Measurements from ENCODE around the gene RAB3D. TPM values are rescaled to one million over a fixed set of nuclear protein-coding genes. Genes with fewer than 3 reads are reported as not detected.
"Not testable (repeated sequence)": the region's sequence is repeated elsewhere in the genome, so short reads cannot be mapped to it uniquely, and the experiment has no call there.

The RAB3D gene
- total RNA-seq, 2 donors from 2014 or later = 47.1 to 51.6 TPM

GRCh38 chr19:11356074-11356397, 16.6 kb upstream of the RAB3D start:
- Histone ChIP-seq H3K4me3 (no peak overlapping the region), H3K4me1 (peaks cover 18% of the 10 kb centered on the region), H3K27me3 (no peaks in the 10 kb centered on the region), H3K27ac (no peak overlapping the region), H3K36me3 (replicated peaks in 1 of 2; ENCODE audit: insufficient read depth in 1 of 2, low read depth in 2 of 2) (no peaks in the 10 kb centered on the region), H3K9me3 (no peaks in the 10 kb centered on the region)
- DNase-seq = no peak
- TF ChIP-seq, protein P1, sequence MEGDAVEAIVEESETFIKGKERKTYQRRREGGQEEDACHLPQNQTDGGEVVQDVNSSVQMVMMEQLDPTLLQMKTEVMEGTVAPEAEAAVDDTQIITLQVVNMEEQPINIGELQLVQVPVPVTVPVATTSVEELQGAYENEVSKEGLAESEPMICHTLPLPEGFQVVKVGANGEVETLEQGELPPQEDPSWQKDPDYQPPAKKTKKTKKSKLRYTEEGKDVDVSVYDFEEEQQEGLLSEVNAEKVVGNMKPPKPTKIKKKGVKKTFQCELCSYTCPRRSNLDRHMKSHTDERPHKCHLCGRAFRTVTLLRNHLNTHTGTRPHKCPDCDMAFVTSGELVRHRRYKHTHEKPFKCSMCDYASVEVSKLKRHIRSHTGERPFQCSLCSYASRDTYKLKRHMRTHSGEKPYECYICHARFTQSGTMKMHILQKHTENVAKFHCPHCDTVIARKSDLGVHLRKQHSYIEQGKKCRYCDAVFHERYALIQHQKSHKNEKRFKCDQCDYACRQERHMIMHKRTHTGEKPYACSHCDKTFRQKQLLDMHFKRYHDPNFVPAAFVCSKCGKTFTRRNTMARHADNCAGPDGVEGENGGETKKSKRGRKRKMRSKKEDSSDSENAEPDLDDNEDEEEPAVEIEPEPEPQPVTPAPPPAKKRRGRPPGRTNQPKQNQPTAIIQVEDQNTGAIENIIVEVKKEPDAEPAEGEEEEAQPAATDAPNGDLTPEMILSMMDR (IDR thresholded peaks at IDR 0.05) = no peak
- no peak for TF ChIP-seq POLR2A (IDR thresholded peaks at IDR 0.05)
- 78 to 80% methylated on average over 2 to 6 of the region's 6 CpGs for WGBS, 2 donors
- ATAC-seq = no peak
- intact Hi-C loops (cut with DNase I) = no loop called here

DNA sequence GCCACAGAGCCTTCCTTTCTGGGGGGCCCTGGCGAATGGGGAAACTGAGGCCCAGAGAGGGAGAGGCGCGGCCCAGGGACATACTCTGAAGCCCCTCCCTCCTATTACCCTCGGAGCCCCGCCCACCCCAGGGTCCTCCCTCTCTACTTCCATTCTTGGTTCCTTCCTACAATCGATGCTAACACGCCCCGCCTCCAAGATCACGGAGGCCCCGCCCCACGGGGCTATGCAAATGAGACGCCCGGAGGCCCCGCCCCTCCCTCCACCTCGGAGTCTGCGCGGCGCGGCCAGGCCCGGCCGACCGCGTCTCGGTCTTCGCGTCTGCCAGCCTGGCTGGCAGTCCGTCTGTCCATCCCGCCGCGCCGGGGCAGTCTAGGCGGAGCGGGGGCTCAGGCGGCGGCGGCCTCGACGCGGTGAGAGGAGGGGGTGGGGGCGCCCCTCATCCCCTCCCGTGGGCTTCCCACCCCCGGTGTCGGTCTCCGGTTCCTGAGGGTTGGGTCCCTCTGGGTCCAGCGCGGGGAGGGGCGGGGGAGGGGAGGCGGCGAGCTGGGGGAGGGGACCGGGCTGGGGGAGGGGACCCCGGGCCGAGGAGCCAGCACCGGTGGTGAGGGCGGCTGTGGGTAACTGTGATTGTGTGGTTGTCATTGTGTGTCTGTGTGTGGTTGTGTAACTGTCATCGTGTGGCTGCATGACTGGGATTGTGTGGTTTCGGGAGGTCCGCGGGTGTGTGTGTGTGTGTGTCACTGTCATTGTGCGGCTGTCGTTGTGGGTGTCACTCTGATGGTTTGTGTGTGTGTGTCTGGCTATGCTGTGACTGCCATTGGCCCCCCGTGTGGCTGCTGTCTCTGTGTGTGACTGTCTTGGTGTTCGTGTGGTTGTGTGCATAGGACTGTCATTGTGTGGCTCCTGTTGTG, 16.0 kb upstream of the RAB3D start, which contains the start of gene PLPPR2:
Gene PLPPR2, plus strand, starts transcription at position 273 of the 914 bp plus-strand sequence. CDS start 2,242 bp downstream, outside the sequence.
- intact Hi-C loops (cut with DNase I) = no loop called here
- 4 to 20% methylated on average over 3 to 47 of the region's 62 CpGs for WGBS, 2 donors
- H3K36me3 ChIP-seq (replicated peaks in 1 of 2; ENCODE audit: insufficient read depth in 1 of 2, low read depth in 2 of 2) = no peaks in the 10 kb centered on the region
- peak within 1 kb of the TSS in 2 of 4 donors; percentile 19 to 25 for H3K27ac ChIP-seq
- TF ChIP-seq, protein P1 (IDR thresholded peaks at IDR 0.05) = no peak
- peak; percentile 22 to 58 (median 50) for TF ChIP-seq POLR2A (IDR thresholded peaks at IDR 0.05)
- peak within 1 kb of the TSS; percentile 11 to 31 for H3K4me3 ChIP-seq
- H3K9me3 ChIP-seq = no peaks in the 10 kb centered on the region
- ATAC-seq (peak; percentile 94), DNase-seq (peak; percentile 95 to 98 (median 96))
- no peaks in the 10 kb centered on the region for H3K27me3 ChIP-seq
- peaks cover 15% of the 10 kb centered on the region for H3K4me1 ChIP-seq

- intact Hi-C loops (cut with DNase I); DNase-seq; H3K36me3 ChIP-seq (replicated peaks in 1 of 2; ENCODE audit: insufficient read depth in 1 of 2, low read depth in 2 of 2); H3K4me3 ChIP-seq; H3K27me3 ChIP-seq; ATAC-seq; H3K9me3 ChIP-seq; H3K27ac ChIP-seq: not testable (repeated sequence)
- WGBS, 2 donors = 85 to 99% methylated on average over 4 of the region's 4 CpGs
- H3K4me1 ChIP-seq = peaks cover 15% of the 10 kb centered on the region
These were observed 14.6 kb upstream of the RAB3D start for GRCh38 chr19:11354102-11354501.

GRCh38 chr19:11349171-11349570, 9.7 kb upstream of the RAB3D start:
- Histone ChIP-seq H3K27ac (no peak overlapping the region), H3K4me3 (no peak overlapping the region), H3K36me3 (replicated peaks in 1 of 2; ENCODE audit: insufficient read depth in 1 of 2, low read depth in 2 of 2) (no peaks in the 10 kb centered on the region), H3K4me1 (peaks cover 20% of the 10 kb centered on the region), H3K27me3 (no peaks in the 10 kb centered on the region), H3K9me3 (no peaks in the 10 kb centered on the region)
- no peak for TF ChIP-seq POLR2A (IDR thresholded peaks at IDR 0.05)
- TF ChIP-seq, protein P1 (IDR thresholded peaks at IDR 0.05) = no peak
- ATAC-seq (no peak), DNase-seq (no peak)
- WGBS, 2 donors = 86 to 94% methylated on average over 4 of the region's 4 CpGs
- intact Hi-C loops (cut with DNase I) = no loop called here

DNA sequence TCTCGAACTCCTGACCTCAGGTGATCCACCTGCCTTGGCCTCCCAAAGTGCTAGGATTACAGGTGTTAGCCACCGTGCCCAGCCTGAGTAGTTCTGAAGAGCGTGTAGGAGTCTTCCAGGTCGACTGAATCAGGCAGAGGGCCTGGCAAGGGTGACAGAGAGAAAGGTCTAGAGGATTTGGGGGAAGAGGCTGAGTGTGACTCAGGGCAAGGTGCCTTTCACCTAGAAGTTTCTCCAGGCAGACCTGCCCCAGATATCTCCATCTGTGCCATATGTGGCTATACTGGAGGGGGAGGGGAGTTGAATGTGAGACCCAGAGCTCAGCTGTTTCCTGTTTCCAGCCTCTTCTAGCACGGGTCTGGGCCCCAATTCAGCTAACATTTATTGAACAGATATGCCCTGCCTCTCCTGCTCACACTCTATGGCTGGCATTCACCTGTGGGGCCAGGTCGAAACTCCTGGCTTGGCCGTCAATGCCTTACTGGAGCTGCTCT, 8.1 kb upstream of the RAB3D start:
- WGBS, 2 donors = 77 to 82% methylated on average over 7 of the region's 7 CpGs
- H3K4me1 ChIP-seq = peaks cover 31% of the 10 kb centered on the region
- no peak for TF ChIP-seq POLR2A (IDR thresholded peaks at IDR 0.05)
- TF ChIP-seq, protein P1 (IDR thresholded peaks at IDR 0.05) = no peak
- no peaks in the 10 kb centered on the region for H3K27me3 ChIP-seq
- H3K36me3 ChIP-seq (replicated peaks in 1 of 2; ENCODE audit: insufficient read depth in 1 of 2, low read depth in 2 of 2) = no peaks in the 10 kb centered on the region
- H3K4me3 ChIP-seq = no peak overlapping the region
- intact Hi-C loops (cut with DNase I) = no loop called here
- no peak for DNase-seq
- H3K27ac ChIP-seq = peak overlapping the region in 1 of 4 donors; percentile 84
- no peaks in the 10 kb centered on the region for H3K9me3 ChIP-seq
- ATAC-seq = no peak

Data from body of pancreas (tissue), 4 donors.